ENCODE data around the gene EIF4G2.

The EIF4G2 gene

DNA sequence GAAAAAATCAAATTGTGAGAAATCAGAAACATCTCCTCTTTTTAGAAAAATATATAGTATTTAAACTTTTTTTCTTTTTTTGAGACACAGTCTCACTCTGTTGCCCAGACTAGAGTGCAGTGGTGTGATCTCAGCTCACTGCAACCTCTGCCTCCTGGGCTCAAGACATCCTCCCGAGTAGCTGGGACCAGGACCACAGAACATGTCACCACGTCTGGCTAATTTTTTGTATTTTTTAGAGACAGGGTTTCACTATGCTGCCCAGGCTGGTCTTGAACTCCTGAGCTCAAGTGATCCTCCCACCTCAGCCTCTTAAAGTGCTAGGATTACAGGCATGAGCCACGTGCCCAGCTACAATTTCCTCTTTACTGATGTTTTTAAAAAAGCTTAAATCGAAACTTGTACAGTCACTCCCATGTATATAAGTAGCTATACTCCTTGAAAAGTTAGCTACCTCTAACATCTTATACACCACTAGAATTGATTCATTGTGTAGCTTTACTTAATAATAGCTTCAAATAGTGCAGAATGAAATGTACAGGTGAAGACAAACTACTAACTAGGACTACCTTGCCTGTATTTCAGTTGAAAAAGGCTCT is 10.3 kb downstream of the EIF4G2 start:
- H2AFZ ChIP-seq (ENCODE audit: low read depth, low read length): no peak overlapping the region
- no peak for DNase-seq
- no peak for ATAC-seq (ENCODE audit: insufficient read depth, low read depth)
- no peaks in the 10 kb centered on the region for H3K27me3 ChIP-seq (ENCODE audit: insufficient read depth, low read length, poor library complexity)
- H3K9me3 ChIP-seq (ENCODE audit: insufficient read depth, low read length, severe bottlenecking): no peaks in the 10 kb centered on the region
- H3K36me3 ChIP-seq (ENCODE audit: insufficient read depth, low read length): peaks cover 74% of the 10 kb centered on the region
- no peak overlapping the region for H3K9ac ChIP-seq (ENCODE audit: low read depth, low read length)
- TF ChIP-seq, protein P1, sequence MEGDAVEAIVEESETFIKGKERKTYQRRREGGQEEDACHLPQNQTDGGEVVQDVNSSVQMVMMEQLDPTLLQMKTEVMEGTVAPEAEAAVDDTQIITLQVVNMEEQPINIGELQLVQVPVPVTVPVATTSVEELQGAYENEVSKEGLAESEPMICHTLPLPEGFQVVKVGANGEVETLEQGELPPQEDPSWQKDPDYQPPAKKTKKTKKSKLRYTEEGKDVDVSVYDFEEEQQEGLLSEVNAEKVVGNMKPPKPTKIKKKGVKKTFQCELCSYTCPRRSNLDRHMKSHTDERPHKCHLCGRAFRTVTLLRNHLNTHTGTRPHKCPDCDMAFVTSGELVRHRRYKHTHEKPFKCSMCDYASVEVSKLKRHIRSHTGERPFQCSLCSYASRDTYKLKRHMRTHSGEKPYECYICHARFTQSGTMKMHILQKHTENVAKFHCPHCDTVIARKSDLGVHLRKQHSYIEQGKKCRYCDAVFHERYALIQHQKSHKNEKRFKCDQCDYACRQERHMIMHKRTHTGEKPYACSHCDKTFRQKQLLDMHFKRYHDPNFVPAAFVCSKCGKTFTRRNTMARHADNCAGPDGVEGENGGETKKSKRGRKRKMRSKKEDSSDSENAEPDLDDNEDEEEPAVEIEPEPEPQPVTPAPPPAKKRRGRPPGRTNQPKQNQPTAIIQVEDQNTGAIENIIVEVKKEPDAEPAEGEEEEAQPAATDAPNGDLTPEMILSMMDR (IDR thresholded peaks at IDR 0.05; ENCODE audit: borderline replicate concordance, extremely low read depth, low read length, poor library complexity, severe bottlenecking): no peak
- TF ChIP-seq EZH2 (IDR thresholded peaks at IDR 0.05; ENCODE audit: borderline replicate concordance, low read depth, low read length, severe bottlenecking): no peak
- peaks cover 13% of the 10 kb centered on the region for H3K4me1 ChIP-seq (ENCODE audit: insufficient read depth, low read length)
- peaks cover 8% of the 10 kb centered on the region; the same call in 1 of the 2 replicates for H3K79me2 ChIP-seq (ENCODE audit: insufficient read depth, low read length)
- no peak overlapping the region for H3K27ac ChIP-seq (ENCODE audit: low read length)
- H3K4me3 ChIP-seq (ENCODE audit: low read depth in 1 of 2, low read length in 2 of 2): no peak overlapping the region
- H3K4me2 ChIP-seq (ENCODE audit: insufficient read depth, low read length): no peak overlapping the region
- peaks cover 32% of the 10 kb centered on the region for H4K20me1 ChIP-seq (ENCODE audit: insufficient read depth, low read length)

DNA sequence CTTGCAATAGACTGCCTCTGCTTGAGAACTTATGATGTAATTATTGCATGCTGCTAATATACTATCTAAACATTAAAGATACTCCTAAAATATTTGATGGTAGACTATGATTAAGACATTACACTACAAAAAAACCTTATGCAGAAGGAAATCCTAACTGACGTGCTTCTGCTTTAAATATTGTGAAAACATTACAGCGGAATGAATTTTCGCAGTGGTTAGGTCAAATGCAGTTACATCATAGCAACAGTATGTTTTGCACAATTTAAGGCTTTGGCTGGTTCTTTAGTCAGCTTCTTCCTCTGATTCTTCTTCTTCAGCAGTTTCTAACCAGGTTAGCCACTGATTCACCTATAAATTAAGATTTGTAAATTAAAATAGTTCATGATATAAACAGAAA is 11.2 kb downstream of the EIF4G2 start:
- Histone ChIP-seq H3K4me2 (ENCODE audit: insufficient read depth, low read length) (no peak overlapping the region), H3K4me3 (ENCODE audit: low read depth in 1 of 2, low read length in 2 of 2) (no peak overlapping the region), H2AFZ (ENCODE audit: low read depth, low read length) (no peak overlapping the region), H3K9me3 (ENCODE audit: insufficient read depth, low read length, severe bottlenecking) (no peaks in the 10 kb centered on the region), H3K79me2 (ENCODE audit: insufficient read depth, low read length) (peaks cover 6% of the 10 kb centered on the region; the same call in 1 of the 2 replicates), H3K27me3 (ENCODE audit: insufficient read depth, low read length, poor library complexity) (no peaks in the 10 kb centered on the region), H4K20me1 (ENCODE audit: insufficient read depth, low read length) (peaks cover 30% of the 10 kb centered on the region), H3K27ac (ENCODE audit: low read length) (no peak overlapping the region), H3K4me1 (ENCODE audit: insufficient read depth, low read length) (peaks cover 9% of the 10 kb centered on the region), H3K36me3 (ENCODE audit: insufficient read depth, low read length) (peaks cover 65% of the 10 kb centered on the region), H3K9ac (ENCODE audit: low read depth, low read length) (no peak overlapping the region)
- TF ChIP-seq EZH2 (IDR thresholded peaks at IDR 0.05; ENCODE audit: borderline replicate concordance, low read depth, low read length, severe bottlenecking): no peak
- TF ChIP-seq, protein P1 (IDR thresholded peaks at IDR 0.05; ENCODE audit: borderline replicate concordance, extremely low read depth, low read length, poor library complexity, severe bottlenecking): no peak
- ATAC-seq (ENCODE audit: insufficient read depth, low read depth) (no peak), DNase-seq (no peak)

DNA sequence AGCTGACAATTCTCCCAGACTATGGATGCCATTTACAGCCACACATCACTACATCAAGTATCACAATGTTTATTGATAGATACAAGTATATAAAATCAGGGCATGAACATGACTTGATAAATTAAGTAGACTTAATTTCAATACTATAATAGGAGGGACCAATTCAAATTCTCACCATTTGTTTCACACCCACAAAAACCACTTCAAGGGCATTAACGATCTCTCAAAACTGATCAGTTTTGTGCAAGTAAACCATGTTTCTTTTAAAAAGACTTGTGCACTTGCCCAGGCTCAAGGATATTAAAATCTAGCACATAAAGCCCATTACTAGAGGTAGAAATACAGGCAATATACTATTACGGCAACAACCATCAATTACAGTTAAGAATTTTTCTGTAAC is 11.7 kb downstream of the EIF4G2 start:
- H3K4me1 ChIP-seq (ENCODE audit: insufficient read depth, low read length): peaks cover 9% of the 10 kb centered on the region
- no peak overlapping the region for H3K9ac ChIP-seq (ENCODE audit: low read depth, low read length)
- no peak overlapping the region for H3K4me2 ChIP-seq (ENCODE audit: insufficient read depth, low read length)
- DNase-seq (no peak), ATAC-seq (ENCODE audit: insufficient read depth, low read depth) (no peak)
- H3K27ac ChIP-seq (ENCODE audit: low read length): no peak overlapping the region
- H3K27me3 ChIP-seq (ENCODE audit: insufficient read depth, low read length, poor library complexity): no peaks in the 10 kb centered on the region
- no peak overlapping the region for H2AFZ ChIP-seq (ENCODE audit: low read depth, low read length)
- H3K36me3 ChIP-seq (ENCODE audit: insufficient read depth, low read length): peaks cover 59% of the 10 kb centered on the region
- no peaks in the 10 kb centered on the region for H3K9me3 ChIP-seq (ENCODE audit: insufficient read depth, low read length, severe bottlenecking)
- H3K79me2 ChIP-seq (ENCODE audit: insufficient read depth, low read length): peaks cover 4% of the 10 kb centered on the region; the same call in 1 of the 2 replicates
- no peak for TF ChIP-seq EZH2 (IDR thresholded peaks at IDR 0.05; ENCODE audit: borderline replicate concordance, low read depth, low read length, severe bottlenecking)
- TF ChIP-seq, protein P1 (IDR thresholded peaks at IDR 0.05; ENCODE audit: borderline replicate concordance, extremely low read depth, low read length, poor library complexity, severe bottlenecking): no peak
- no peak overlapping the region for H3K4me3 ChIP-seq (ENCODE audit: low read depth in 1 of 2, low read length in 2 of 2)
- H4K20me1 ChIP-seq (ENCODE audit: insufficient read depth, low read length): peaks cover 30% of the 10 kb centered on the region
